ENCODE measurements around the gene MRNIP.
"Not testable (repeated sequence)": the region's sequence is repeated elsewhere in the genome, so short reads cannot be mapped to it uniquely, and the experiment has no call there.

Gene MRNIP

GRCh38 chr5:179801304-179802206, 57.1 kb downstream of the MRNIP start:
- FAIRE-seq: no peak

GRCh38 chr5:179800696-179801201, 57.9 kb downstream of the MRNIP start:
- FAIRE-seq: no peak

- FAIRE-seq: no peak
These were observed 58.4 kb downstream of the MRNIP start for GRCh38 chr5:179800071-179800695.

GRCh38 chr5:179799644-179799973, 59.0 kb downstream of the MRNIP start:
- no peak for FAIRE-seq

- no peak for FAIRE-seq
These were observed 59.6 kb downstream of the MRNIP start for GRCh38 chr5:179798771-179799643.

- FAIRE-seq: no peak
These were observed 60.4 kb downstream of the MRNIP start for GRCh38 chr5:179798144-179798770.

GRCh38 chr5:179797741-179798140, 60.9 kb downstream of the MRNIP start:
- no peak for FAIRE-seq

- FAIRE-seq: no peak
These were observed 61.6 kb downstream of the MRNIP start for GRCh38 chr5:179796877-179797608.

- no peak for FAIRE-seq
These were observed 62.5 kb downstream of the MRNIP start for GRCh38 chr5:179795863-179796833.

- no peak for FAIRE-seq
These were observed 63.4 kb downstream of the MRNIP start for GRCh38 chr5:179795049-179795862.

- no peak for FAIRE-seq
These were observed 64.0 kb downstream of the MRNIP start for GRCh38 chr5:179794575-179794974.

GRCh38 chr5:179794171-179794570, 64.4 kb downstream of the MRNIP start:
- FAIRE-seq: no peak

- FAIRE-seq: no peak
These were observed 65.0 kb downstream of the MRNIP start, which contains the start of gene LTC4S for GRCh38 chr5:179793468-179794139. Gene LTC4S (plus strand): TSS chr5:179793986. CDS start chr5:179794081, 95 bp downstream.

GRCh38 chr5:179792612-179793467, 65.8 kb downstream of the MRNIP start:
- FAIRE-seq: no peak

GRCh38 chr5:179791881-179792611, 66.6 kb downstream of the MRNIP start:
- no peak for FAIRE-seq

- FAIRE-seq: not testable (repeated sequence)
These were observed 69.3 kb downstream of the MRNIP start for GRCh38 chr5:179789278-179789677.

- no peak for FAIRE-seq
These were observed 70.3 kb downstream of the MRNIP start for GRCh38 chr5:179788193-179788854.

Data from islet of Langerhans (tissue), 1 donor.